Esophagus muscularis mucosa (tissue), 4 donors: ENCODE data around the gene SH3YL1. TPM values are rescaled to one million over a fixed set of nuclear protein-coding genes. Genes with fewer than 3 reads are reported as not detected.

ENCODE experiments used
- DNase-seq: peaks from one replicate; pipeline ENCODE4 v3.0.0-alpha.2; 2017; ENCODE audit errors: extremely low spot score
- H3K27ac ChIP-seq, 4 donors: fragments of 200-600 bp; sonication (generic); replicated peaks in 1 of 4; 1 replicate in 3 of 4; 2 replicates in 1 of 4; pipeline ENCODE4 v1.5.1; 2016 to 2019; ENCODE audit warnings: mild to moderate bottlenecking in 1 of 4
- H3K27me3 ChIP-seq, 4 donors: fragments of 200-600 bp; sonication (generic); one replicate each; pipeline versions ENCODE4 v1.5.1 to v1.6.0; 2016 to 2019
- H3K36me3 ChIP-seq, 4 donors: fragments of 200-600 bp; sonication (generic); one replicate each; pipeline ENCODE4 v1.5.1; 2016 to 2019
- H3K4me1 ChIP-seq, 4 donors: fragments of 200-600 bp; sonication (generic); one replicate each; pipeline ENCODE4 v1.5.1; 2016 to 2019
- H3K4me3 ChIP-seq, 4 donors: fragments of 200-600 bp; sonication (generic); 1 replicate in 2 of 4; 2 replicates in 2 of 4; pipeline ENCODE4 v1.5.1; 2016 to 2019; ENCODE audit warnings: mild to moderate bottlenecking in 4 of 4, moderate library complexity in 1 of 4
- H3K9me3 ChIP-seq, 4 donors: fragments of 200-600 bp; sonication (generic); 1 replicate in 3 of 4; 2 replicates in 1 of 4; pipeline ENCODE4 v1.5.1; 2016 to 2019
- EP300 ChIP-seq: sonication (generic); formaldehyde crosslinking; IDR thresholded peaks from one replicate; pipeline ENCODE4 v1.6.1; 2017; ENCODE audit warnings: antibody characterized with exemption
- POLR2A ChIP-seq: fragments of 450-650 bp; IDR thresholded peaks from one replicate; pipeline ENCODE4 v1.6.1; 2017; ENCODE audit warnings: antibody characterized with exemption, moderate library complexity, mild to moderate bottlenecking, low read depth
- POLR2AphosphoS5 ChIP-seq, 2 donors: sonication (generic); formaldehyde crosslinking; IDR thresholded peaks; one replicate each; pipeline ENCODE4 v1.6.1; 2017; ENCODE audit warnings: antibody characterized with exemption in 2 of 2
- WGBS: methylation state at CpG from one replicate; pipeline ENCODE4 v1.1.5; 2018; 5-methylcytosine and 5-hydroxymethylcytosine counted together
- intact Hi-C: fragments of 100-400 bp; cut with DNase I; formaldehyde crosslinking; loops from one replicate; pipeline ENCODE4 v1.15.1; 2023
- total RNA-seq, 4 donors: library from RNA; depleted of rRNA; stranded (reverse); fragments of >200 nt; gene quantifications; one replicate each; pipeline versions ENCODE4 v1.1.0 to v1.2.1, GENCODE V29; 2016
- TF ChIP-seq, protein P1 (sequence below), 3 experiments: fragments of 200-600 bp in 2 of 3; fragments of 450-650 bp in 1 of 3; sonication (generic) in 2 of 3; IDR thresholded peaks; one replicate each; pipeline ENCODE4 v1.5.1; 2017 to 2019; ENCODE audit warnings: antibody characterized with exemption in 3 of 3, mild to moderate bottlenecking in 2 of 3, moderate library complexity in 1 of 3

Gene SH3YL1
- total RNA-seq, 4 donors from 2014 or later = 15.7 to 20.3 (median 18.2) TPM

DNA sequence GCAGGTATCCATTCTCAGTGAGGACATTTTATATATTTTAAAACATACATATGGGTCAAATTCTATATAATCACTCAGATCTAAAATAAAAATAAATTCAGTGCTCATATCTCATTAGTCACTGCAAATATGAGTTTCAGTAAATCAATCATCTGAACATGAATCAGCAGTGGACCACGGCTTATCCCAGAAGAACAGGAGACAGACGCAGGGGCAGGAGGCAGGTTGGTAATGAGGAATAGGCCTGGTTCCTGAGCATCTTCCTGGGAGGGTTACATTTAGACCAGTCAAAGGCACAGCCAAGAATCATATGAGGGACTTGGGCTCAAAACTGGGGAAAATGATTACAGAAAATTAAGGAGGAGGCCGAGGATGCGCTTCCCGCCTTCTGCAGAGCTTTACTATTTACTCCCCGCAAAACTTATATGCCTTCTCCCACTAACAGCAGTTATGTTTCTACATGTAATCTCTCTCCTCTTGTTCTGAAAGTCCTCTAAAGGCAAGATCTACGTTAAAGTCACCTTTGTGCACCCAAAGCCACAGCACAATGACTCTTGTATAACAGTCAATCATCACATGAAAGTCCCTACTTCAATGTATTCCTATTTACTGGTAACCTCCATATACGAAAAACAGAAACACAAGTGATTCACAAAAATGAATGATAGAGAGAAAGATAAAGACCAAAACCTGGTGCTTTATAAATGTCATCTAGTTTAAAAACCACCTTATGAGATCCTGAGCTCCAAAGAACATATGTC, 35.1 kb downstream of the SH3YL1 start:
- Histone ChIP-seq H3K9me3 (no peaks in the 10 kb centered on the region), H3K27me3 (no peaks in the 10 kb centered on the region), H3K4me1 (no peaks in the 10 kb centered on the region), H3K4me3 (no peak overlapping the region), H3K36me3 (peaks cover 10 to 82% (median 44%) of the 10 kb centered on the region in 4 donors), H3K27ac (no peak overlapping the region)
- DNase-seq = no peak
- TF ChIP-seq POLR2A = no peak
- no peak for TF ChIP-seq EP300
- TF ChIP-seq, protein P1, sequence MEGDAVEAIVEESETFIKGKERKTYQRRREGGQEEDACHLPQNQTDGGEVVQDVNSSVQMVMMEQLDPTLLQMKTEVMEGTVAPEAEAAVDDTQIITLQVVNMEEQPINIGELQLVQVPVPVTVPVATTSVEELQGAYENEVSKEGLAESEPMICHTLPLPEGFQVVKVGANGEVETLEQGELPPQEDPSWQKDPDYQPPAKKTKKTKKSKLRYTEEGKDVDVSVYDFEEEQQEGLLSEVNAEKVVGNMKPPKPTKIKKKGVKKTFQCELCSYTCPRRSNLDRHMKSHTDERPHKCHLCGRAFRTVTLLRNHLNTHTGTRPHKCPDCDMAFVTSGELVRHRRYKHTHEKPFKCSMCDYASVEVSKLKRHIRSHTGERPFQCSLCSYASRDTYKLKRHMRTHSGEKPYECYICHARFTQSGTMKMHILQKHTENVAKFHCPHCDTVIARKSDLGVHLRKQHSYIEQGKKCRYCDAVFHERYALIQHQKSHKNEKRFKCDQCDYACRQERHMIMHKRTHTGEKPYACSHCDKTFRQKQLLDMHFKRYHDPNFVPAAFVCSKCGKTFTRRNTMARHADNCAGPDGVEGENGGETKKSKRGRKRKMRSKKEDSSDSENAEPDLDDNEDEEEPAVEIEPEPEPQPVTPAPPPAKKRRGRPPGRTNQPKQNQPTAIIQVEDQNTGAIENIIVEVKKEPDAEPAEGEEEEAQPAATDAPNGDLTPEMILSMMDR (IDR thresholded peaks at IDR 0.05) = no peak
- TF ChIP-seq POLR2AphosphoS5 (IDR thresholded peaks at IDR 0.05) = no peak
- WGBS = 91% methylated on average over 8 of the region's 8 CpGs
- intact Hi-C loops = no loop called here

DNA sequence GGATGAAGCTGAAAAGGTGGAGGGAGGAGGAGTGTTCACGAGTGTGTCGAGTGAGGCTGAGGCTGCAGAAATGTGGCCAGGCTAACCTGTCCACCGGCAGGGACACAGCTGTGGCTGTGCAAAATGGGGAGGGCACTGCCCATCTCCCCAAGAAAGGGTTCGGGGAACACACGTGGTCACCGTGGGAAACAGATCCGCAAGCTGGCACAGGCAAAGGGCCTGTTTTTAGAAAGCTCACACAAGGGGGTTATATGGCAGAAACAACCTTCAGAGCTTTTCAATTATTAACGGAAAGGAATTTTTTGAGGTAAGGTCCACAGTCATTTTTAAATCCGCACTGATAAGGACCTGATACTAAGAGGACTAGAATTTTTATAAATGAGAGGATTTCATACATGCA, 35.7 kb downstream of the SH3YL1 start:
- no peak overlapping the region for H3K4me3 ChIP-seq
- no peak overlapping the region for H3K27ac ChIP-seq
- TF ChIP-seq POLR2AphosphoS5 (IDR thresholded peaks at IDR 0.05) (no peak), EP300 (no peak), POLR2A (no peak)
- TF ChIP-seq, protein P1 (IDR thresholded peaks at IDR 0.05) = no peak
- H3K4me1 ChIP-seq = no peaks in the 10 kb centered on the region
- no peaks in the 10 kb centered on the region for H3K9me3 ChIP-seq
- no peak for DNase-seq
- peaks cover 10 to 88% (median 47%) of the 10 kb centered on the region in 4 donors for H3K36me3 ChIP-seq
- intact Hi-C loops = no loop called here
- WGBS = 95% methylated on average over 9 of the region's 9 CpGs
- H3K27me3 ChIP-seq = no peaks in the 10 kb centered on the region

DNA sequence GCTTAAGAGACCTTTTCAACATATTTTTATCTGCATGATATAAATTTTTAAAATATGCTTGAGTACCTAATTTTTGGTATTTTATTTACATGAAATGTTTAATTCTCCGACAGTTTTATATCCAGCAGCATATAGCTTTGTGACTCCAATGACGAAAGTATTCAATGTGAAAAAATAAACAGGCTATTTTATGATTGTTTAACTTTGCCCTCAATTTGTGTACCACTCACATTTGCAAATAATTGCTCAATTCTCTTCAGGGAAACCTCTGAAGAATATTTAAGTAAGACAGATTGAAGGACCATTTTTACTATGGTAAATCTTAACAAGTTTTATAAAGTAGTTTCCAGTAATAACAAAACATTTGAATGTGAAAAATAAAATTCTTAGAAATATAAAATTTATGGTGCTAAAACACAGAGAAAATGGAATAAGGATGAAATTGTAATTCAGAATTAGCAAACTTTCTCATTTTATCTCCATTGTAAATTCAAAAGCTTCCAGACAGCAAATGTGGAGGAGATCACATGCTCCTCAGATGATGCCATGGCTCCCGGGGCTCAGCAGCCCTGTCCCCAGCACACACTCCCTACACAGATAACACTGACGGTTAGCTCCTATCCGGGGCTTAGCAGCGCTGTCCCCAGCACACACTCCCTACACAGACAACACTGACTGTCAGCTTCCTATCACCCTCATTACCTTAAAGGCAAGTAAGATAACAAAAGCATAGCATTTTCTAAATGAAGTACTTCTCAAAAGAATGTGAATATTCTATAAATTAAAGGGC, 39.7 kb downstream of the SH3YL1 start:
- no peak for DNase-seq
- peaks cover 0 to 85% (median 48%) of the 10 kb centered on the region in 4 donors for H3K36me3 ChIP-seq
- intact Hi-C loops = no loop called here
- 96% methylated on average over 6 of the region's 6 CpGs for WGBS
- no peak overlapping the region for H3K27ac ChIP-seq
- TF ChIP-seq EP300 = no peak
- no peak for TF ChIP-seq POLR2AphosphoS5 (IDR thresholded peaks at IDR 0.05)
- no peak for TF ChIP-seq POLR2A
- TF ChIP-seq, protein P1 (IDR thresholded peaks at IDR 0.05) = no peak
- H3K9me3 ChIP-seq = no peaks in the 10 kb centered on the region
- H3K4me3 ChIP-seq = no peak overlapping the region
- H3K4me1 ChIP-seq = no peaks in the 10 kb centered on the region
- no peaks in the 10 kb centered on the region for H3K27me3 ChIP-seq

DNA sequence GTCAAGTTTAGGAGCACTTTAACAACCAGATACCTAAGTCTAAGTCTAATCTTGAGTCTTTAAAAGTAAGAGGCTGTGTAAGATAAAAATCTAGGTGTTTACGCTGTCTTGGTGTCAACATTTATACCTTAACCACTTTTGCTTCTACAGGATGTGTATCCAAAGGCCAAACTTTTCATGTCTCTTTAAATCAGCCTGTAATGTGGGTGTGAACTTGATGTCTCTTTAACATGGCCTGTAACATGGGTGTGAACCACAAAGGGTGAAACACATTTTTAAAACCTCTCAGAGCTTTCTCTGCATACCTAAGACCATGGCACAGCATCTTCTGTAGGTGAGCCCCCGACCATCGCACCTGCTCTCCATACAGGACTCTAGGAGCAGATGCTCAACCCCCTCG, 40.4 kb downstream of the SH3YL1 start:
- no peak overlapping the region for H3K4me3 ChIP-seq
- H3K27ac ChIP-seq = no peak overlapping the region
- H3K36me3 ChIP-seq = peaks cover 5 to 85% (median 46%) of the 10 kb centered on the region in 4 donors
- no peaks in the 10 kb centered on the region for H3K9me3 ChIP-seq
- no peak for DNase-seq
- intact Hi-C loops = no loop called here
- no peaks in the 10 kb centered on the region for H3K27me3 ChIP-seq
- 88% methylated on average over 4 of the region's 4 CpGs for WGBS
- H3K4me1 ChIP-seq = no peaks in the 10 kb centered on the region
- TF ChIP-seq POLR2A (no peak), EP300 (no peak), POLR2AphosphoS5 (IDR thresholded peaks at IDR 0.05) (no peak)
- TF ChIP-seq, protein P1 (IDR thresholded peaks at IDR 0.05) = no peak
